Heart left ventricle (tissue), 16 donors: ENCODE data around the gene ROM1. TPM values are rescaled to one million over a fixed set of nuclear protein-coding genes. Genes with fewer than 3 reads are reported as not detected.
A peak's percentile ranks its signal among the peaks of the same experiment; 100 is the strongest.

Experiments used
- ATAC-seq, 4 donors: fragments of 200-7000 bp; cut with Tn5 transposase; one replicate each; pipeline ENCODE4 v1.9.1; 2020 to 2022; ENCODE audit warnings: moderate library complexity in 4 of 4, mild to moderate bottlenecking in 3 of 4, moderate number of reproducible peaks in 1 of 4
- DNase-seq, 5 donors: peaks; one replicate each; pipeline ENCODE4 v3.0.0-alpha.2; 2020
- H3K27ac ChIP-seq, 12 donors: fragments of 200-600 bp; sonication (generic) in 4 of 12; one replicate each; pipeline versions ENCODE4 v1.5.0 to v1.8.0; 2016 to 2022; ENCODE audit warnings: mild to moderate bottlenecking in 2 of 12
- H3K27me3 ChIP-seq, 9 donors: fragments of 200-600 bp; sonication (generic) in 2 of 9; one replicate each; pipeline versions ENCODE4 v1.5.1 to v1.8.0; 2016 to 2022; ENCODE audit warnings: mild to moderate bottlenecking in 3 of 9
- H3K36me3 ChIP-seq, 9 donors: fragments of 200-600 bp; sonication (generic) in 2 of 9; one replicate each; pipeline versions ENCODE4 v1.5.0 to v1.8.0; 2018 to 2022; ENCODE audit warnings: mild to moderate bottlenecking in 2 of 9
- H3K4me1 ChIP-seq, 12 donors: fragments of 200-600 bp; sonication (generic) in 4 of 12; one replicate each; pipeline versions ENCODE4 v1.5.0 to v1.8.0; 2016 to 2022; ENCODE audit warnings: mild to moderate bottlenecking in 3 of 12
- H3K4me3 ChIP-seq, 12 donors: fragments of 200-600 bp; sonication (generic) in 4 of 12; one replicate each; pipeline versions ENCODE4 v1.5.0 to v1.8.0; 2017 to 2022; ENCODE audit warnings: mild to moderate bottlenecking in 9 of 12, moderate library complexity in 4 of 12
- H3K9me3 ChIP-seq, 12 donors: fragments of 200-600 bp; sonication (generic) in 4 of 12; one replicate each; pipeline versions ENCODE4 v1.5.0 to v1.8.0; 2016 to 2022; ENCODE audit warnings: mild to moderate bottlenecking in 1 of 12
- POLR2A ChIP-seq, 2 donors: fragments of 450-650 bp; IDR thresholded peaks; one replicate each; pipeline ENCODE4 v1.6.1; 2017; ENCODE audit warnings: antibody characterized with exemption in 2 of 2, mild to moderate bottlenecking in 2 of 2, moderate library complexity in 2 of 2
- WGBS, 4 donors: extraction: QIAGEN DNeasy Blood & Tissue Kit in 2 of 4; methylation state at CpG; one replicate each; pipeline versions ENCODE4 v1.1.5 to v1.1.7; 2013 to 2018; 5-methylcytosine and 5-hydroxymethylcytosine counted together
- intact Hi-C, 10 donors: fragments of 100-400 bp; cut with DNase I; formaldehyde crosslinking; loops; one replicate each; pipeline versions ENCODE4 v1.11.1 to v1.14.2; 2022
- polyA plus RNA-seq, 2 donors: library from polyadenylated mRNA; stranded (reverse); fragments of 200-250 nt; gene quantifications; one replicate each; pipeline ENCODE4 v1.2.3, GENCODE V29; 2013
- total RNA-seq, 9 donors: library from RNA; depleted of rRNA in 2 of 9; stranded (reverse); fragments of >200 nt in 2 of 9; fragmentation: NEBNext Ultra II Directional in 3 of 9; extraction: Animal tissue kit (Norgen Biotek cat#: 25700) in 3 of 9; gene quantifications; one replicate each; pipeline versions ENCODE4 v1.1.0 to v1.2.4, GENCODE V29; 2016 to 2023
- TF ChIP-seq, protein P1 (sequence below), 12 donors: fragments of 200-600 bp; sonication (generic) in 4 of 12; IDR thresholded peaks; one replicate each; pipeline versions ENCODE4 v1.5.0 to v1.8.0; 2018 to 2022; ENCODE audit warnings: antibody characterized with exemption in 12 of 12, mild to moderate bottlenecking in 5 of 12
- donor health status: ischemic (EF 13 %, LVEDD 7.1; RV severe dilation, severe dysfunction).
- donor health status: healthy with polysubstance abuse.
- donor health status: DM: no; HTN: yes; CAD: no.
- donor health status: DM: no; HTN: no; CAD: no.
- donor health status: ischemic (EF 25% LVEDD 6.9; RV normal size, moderate dysfunction).
- donor health status: ischemic (EF 25% LVEDD 5.7; RV mildly dilated, moderate dysfunction).
- donor health status: healthy.
- donor health status: DM: yes; HTN: yes; CAD: no.
- donor health status: ischemic (EF 35%, LVEDD 5.7; RV mildly dilated, moderate dysfunction).
- donor health status: nonischemic (EF 11% LVEDD 7.7; RV severe dilation, severe dysfunction).
- donor health status: DM: yes; HTN: yes; CAD: no.
- donor health status: PGD.
- donor health status: ischemic (EF 29% LVEDD 5.4; RV normal size, mild dysfunction).
- donor health status: nonischemic (EF 23%, LVEDD 6.1; RV moderate dilation, normal function).

The ROM1 gene
- total and polyA plus RNA-seq, 11 donors = 1.5 to 5.8 (median 2.4) TPM

DNA sequence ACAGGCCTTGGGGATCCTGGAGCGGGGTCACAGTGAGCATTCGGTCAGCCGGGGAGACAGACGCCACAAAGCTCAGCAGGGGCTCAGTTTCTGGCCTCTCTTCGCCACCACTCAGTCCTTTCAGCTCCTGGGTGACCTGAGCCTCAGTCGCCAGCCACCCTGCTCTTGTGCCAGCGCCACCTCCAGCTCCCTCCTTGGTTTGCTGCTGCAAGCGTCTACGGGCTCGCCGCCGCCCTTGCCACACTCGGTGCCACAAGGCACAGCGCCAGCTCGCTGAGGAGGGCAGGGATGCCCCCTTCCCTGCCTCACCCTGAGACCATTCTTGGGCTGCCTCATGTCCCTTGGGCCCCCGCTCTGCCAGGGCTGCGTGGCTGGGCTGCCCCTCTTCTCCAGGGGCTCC, 37.9 kb upstream of the ROM1 start:
- WGBS, 4 donors = 42 to 74% (median 54%) methylated on average over 12 to 17 of the region's 17 CpGs
- Histone ChIP-seq H3K27ac (peak overlapping the region; percentile 61 to 98 (median 94)), H3K9me3 (no peaks in the 10 kb centered on the region), H3K4me1 (peaks cover 7 to 62% (median 37%) of the 10 kb centered on the region in 12 donors), H3K27me3 (no peaks in the 10 kb centered on the region), H3K36me3 (peaks cover 0 to 72% (median 60%) of the 10 kb centered on the region in 9 donors), H3K4me3 (peak overlapping the region in 11 of 12 donors; percentile 38 to 95 (median 74))
- DNase-seq = no peak
- ATAC-seq = no peak
- intact Hi-C loops = loop anchor here in 2 of 10 donors (2.0 kb wide), 2 partner anchors 16 to 28 kb away; partner anchors contain the start of genes AHNAK (in 1 of the 2) and TUT1 (in 1 of the 2)
- TF ChIP-seq, protein P1, sequence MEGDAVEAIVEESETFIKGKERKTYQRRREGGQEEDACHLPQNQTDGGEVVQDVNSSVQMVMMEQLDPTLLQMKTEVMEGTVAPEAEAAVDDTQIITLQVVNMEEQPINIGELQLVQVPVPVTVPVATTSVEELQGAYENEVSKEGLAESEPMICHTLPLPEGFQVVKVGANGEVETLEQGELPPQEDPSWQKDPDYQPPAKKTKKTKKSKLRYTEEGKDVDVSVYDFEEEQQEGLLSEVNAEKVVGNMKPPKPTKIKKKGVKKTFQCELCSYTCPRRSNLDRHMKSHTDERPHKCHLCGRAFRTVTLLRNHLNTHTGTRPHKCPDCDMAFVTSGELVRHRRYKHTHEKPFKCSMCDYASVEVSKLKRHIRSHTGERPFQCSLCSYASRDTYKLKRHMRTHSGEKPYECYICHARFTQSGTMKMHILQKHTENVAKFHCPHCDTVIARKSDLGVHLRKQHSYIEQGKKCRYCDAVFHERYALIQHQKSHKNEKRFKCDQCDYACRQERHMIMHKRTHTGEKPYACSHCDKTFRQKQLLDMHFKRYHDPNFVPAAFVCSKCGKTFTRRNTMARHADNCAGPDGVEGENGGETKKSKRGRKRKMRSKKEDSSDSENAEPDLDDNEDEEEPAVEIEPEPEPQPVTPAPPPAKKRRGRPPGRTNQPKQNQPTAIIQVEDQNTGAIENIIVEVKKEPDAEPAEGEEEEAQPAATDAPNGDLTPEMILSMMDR (IDR thresholded peaks at IDR 0.05) = no peak
- no peak for TF ChIP-seq POLR2A (IDR thresholded peaks at IDR 0.05)

DNA sequence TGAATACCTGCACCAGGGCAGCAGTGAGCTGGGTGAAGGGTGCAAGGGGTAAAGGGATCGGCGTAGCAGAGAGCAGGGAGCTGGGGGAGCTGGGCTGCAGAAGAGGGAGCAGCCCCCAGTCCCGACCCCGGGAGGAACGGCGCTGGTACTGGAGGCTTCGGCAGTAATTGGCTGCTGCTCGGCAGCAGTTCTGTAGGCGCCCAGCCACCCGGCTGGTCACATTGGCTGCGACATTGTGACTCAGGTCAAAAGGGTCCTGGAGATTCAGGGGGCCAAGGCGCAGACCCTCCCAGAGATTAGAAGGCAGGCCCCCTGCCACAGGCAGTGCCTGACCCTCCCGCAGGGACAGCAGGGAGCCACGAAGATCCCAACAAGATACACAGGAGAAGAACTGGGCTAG, 37.2 kb upstream of the ROM1 start:
- H3K36me3 ChIP-seq = peaks cover 0 to 72% (median 58%) of the 10 kb centered on the region in 9 donors
- WGBS, 4 donors = 61 to 72% (median 68%) methylated on average over 14 of the region's 14 CpGs
- DNase-seq (no peak), ATAC-seq (no peak)
- H3K4me1 ChIP-seq = peaks cover 7 to 57% (median 34%) of the 10 kb centered on the region in 12 donors
- peak overlapping the region in 8 of 12 donors; percentile 58 to 95 (median 82) for H3K4me3 ChIP-seq
- TF ChIP-seq, protein P1 (IDR thresholded peaks at IDR 0.05) = no peak
- no peak for TF ChIP-seq POLR2A (IDR thresholded peaks at IDR 0.05)
- H3K27me3 ChIP-seq = no peaks in the 10 kb centered on the region
- intact Hi-C loops = loop anchor here in 2 of 10 donors (2.0 kb wide), 2 partner anchors 15 to 29 kb away; partner anchors contain the start of genes AHNAK (in 1 of the 2) and TUT1 (in 1 of the 2)
- no peaks in the 10 kb centered on the region for H3K9me3 ChIP-seq
- peak overlapping the region in 11 of 12 donors; percentile 68 to 98 (median 94) for H3K27ac ChIP-seq

DNA sequence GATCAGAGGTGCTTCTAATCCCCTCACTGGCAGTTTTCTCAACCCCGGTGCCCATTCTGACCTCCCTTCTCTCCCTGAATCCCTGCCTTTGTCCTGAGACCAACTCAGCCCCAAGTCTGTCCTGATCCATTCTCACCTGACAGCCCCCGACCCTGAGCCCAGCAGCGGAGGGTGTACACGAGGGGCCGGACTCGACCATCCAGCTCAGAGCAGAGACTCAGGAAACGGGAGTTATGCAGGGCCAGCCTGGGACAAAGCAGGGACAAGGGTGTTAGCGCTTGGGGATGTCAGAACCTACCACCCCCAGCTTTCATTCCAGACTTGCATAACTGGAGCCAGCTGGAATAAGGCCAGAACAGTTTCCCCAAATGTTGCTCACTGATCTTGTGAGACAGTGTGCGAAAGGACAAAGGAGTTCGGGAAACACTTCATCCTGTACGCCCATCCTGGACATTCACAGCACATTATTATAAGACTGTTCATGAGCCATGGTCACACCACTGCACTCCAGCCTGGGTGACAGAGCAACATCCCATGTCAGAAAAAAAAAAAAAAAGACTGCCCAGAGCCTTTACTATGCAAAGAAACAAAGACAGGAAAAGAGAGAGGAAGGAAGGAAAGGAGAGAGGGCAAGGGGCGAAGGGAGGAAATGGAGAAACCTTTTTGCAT, 35.9 kb upstream of the ROM1 start:
- intact Hi-C loops = no loop called here
- peaks cover 0 to 72% (median 58%) of the 10 kb centered on the region in 9 donors for H3K36me3 ChIP-seq
- H3K9me3 ChIP-seq = no peaks in the 10 kb centered on the region
- 50 to 67% (median 59%) methylated on average over 12 of the region's 12 CpGs for WGBS, 4 donors
- no peak for TF ChIP-seq POLR2A (IDR thresholded peaks at IDR 0.05)
- TF ChIP-seq, protein P1 (IDR thresholded peaks at IDR 0.05) = no peak
- H3K27ac ChIP-seq = peak overlapping the region; percentile 68 to 98 (median 90)
- peak overlapping the region in 6 of 12 donors; percentile 14 to 88 (median 74) for H3K4me3 ChIP-seq
- ATAC-seq = peak in 3 of 4 donors; percentile 4 to 58 (median 8)
- DNase-seq = peak in 4 of 5 donors; percentile 57 to 78 (median 76)
- no peaks in the 10 kb centered on the region for H3K27me3 ChIP-seq
- H3K4me1 ChIP-seq = peaks cover 6 to 48% (median 27%) of the 10 kb centered on the region in 12 donors

DNA sequence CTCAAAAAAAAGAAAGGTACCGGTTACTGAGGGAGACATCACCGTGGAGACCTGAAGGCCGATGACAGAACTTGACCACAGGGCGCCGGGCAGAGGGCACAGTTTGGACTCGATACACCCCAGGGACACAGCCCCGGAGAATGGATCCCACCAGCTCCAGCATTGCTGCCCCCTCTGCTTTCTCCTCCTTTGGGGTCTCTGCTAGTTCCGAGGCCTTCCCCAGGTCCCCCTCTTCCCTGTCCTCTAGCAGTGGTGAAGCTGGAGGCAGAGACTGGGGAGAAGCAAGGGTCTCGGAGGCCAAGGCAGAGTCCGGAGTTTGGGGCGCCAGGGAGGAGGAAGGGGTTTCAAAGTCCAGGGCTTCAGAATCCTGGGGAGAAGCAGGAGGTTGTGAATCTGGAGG, 34.5 kb upstream of the ROM1 start:
- TF ChIP-seq, protein P1 (IDR thresholded peaks at IDR 0.05) = no peak
- intact Hi-C loops = no loop called here
- no peaks in the 10 kb centered on the region for H3K9me3 ChIP-seq
- peaks cover 0 to 40% (median 20%) of the 10 kb centered on the region in 12 donors for H3K4me1 ChIP-seq
- no peaks in the 10 kb centered on the region for H3K27me3 ChIP-seq
- H3K4me3 ChIP-seq = no peak overlapping the region
- WGBS, 4 donors = 97 to 100% (median 98%) methylated on average over 11 of the region's 11 CpGs
- peaks cover 0 to 79% (median 60%) of the 10 kb centered on the region in 9 donors for H3K36me3 ChIP-seq
- H3K27ac ChIP-seq = peak overlapping the region in 9 of 12 donors; percentile 9 to 95 (median 84)
- DNase-seq (no peak), ATAC-seq (no peak)
